GM19035 (cell line): ENCODE measurements around the gene CMTM6.
"Not testable (repeated sequence)": the region's sequence is repeated elsewhere in the genome, so short reads cannot be mapped to it uniquely, and the experiment has no call there.

ENCODE experiments used
- ATAC-seq: cut with Tn5 transposase; IDR thresholded peaks from one replicate; pipeline ENCODE4 v1.9.1; 2021; ENCODE audit not compliant: unreplicated experiment

Gene CMTM6, protein sequence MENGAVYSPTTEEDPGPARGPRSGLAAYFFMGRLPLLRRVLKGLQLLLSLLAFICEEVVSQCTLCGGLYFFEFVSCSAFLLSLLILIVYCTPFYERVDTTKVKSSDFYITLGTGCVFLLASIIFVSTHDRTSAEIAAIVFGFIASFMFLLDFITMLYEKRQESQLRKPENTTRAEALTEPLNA

DNA sequence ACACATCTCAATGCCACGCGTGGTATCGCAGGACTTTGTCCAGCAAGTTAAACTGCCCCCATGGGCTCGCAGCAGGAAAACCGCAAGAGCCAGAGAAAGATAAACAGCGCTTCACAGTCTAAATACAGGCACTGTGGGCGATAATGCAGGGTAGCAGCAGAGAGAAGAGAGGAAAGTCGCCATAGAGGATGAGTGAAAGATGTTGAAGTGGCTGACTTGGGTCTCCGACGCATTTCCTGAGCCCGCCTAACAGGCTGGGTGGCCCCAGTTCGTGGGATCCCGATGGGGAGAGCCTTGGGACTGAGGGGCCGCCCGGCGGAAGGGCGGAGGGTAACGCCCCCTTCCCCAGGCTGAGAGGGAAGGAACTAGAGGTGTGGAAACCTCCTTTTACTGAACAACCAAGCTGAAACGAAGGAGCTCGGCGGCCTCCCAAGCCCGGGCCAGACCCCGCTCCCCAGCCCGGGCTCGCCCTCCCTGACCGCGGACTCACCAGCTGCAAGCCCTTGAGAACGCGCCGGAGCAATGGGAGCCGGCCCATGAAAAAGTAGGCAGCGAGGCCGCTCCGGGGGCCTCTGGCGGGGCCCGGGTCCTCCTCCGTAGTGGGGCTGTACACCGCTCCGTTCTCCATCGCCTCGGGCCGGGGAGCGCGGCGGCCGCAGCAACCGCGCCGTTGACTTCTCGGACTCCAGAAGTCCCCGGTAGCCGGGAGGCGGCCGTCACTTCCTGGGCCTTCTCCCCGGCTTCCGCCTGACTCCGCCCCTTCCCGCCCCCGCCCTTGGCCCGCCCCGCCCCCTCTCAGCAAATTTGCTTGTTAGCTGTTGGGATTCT, at the start of gene CMTM6:
TSS of gene CMTM6 (minus strand) at position 735 of the 828 bp plus-strand sequence. CDS start at position 628, 107 bp downstream.
- ATAC-seq: peak; percentile 74

DNA sequence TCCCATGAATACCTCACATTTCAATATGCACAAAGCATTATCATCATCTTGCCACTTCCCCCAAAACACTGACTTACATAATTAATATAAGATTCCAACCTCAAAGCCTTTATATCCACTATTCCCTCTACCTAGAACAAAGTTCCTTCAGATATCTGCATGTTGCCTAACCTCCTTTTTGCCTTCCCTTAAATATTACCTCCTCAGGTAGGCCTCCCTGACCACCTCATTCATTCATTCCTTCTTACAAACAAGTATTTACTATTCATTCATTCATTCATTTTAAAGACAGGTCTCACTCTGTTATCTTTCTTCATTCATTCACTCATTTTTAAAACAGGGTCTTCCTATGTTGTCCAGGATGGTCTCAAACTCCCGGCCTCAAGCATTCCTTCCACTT, 49.4 kb upstream of the CMTM6 start:
- ATAC-seq: no peak

DNA sequence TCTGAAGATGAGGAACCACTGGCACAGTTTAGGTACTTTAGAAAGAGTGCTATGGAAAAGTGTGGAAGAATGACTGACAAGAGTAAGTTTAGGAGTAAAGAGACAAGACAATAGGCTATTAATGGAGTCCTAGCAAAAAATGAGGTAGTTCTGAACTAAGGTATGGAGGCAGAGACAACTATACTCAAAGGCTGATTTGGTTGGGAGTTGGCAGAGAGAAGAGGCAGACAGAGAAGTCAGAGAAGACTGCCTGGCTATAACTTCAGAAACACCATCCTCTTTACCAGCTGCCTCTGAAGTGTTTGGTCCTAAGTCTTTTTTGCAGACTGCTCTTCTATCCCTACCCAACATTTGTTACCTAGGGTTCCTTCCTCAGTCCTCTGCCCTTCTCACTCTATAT, 48.8 kb upstream of the CMTM6 start:
- no peak for ATAC-seq

DNA sequence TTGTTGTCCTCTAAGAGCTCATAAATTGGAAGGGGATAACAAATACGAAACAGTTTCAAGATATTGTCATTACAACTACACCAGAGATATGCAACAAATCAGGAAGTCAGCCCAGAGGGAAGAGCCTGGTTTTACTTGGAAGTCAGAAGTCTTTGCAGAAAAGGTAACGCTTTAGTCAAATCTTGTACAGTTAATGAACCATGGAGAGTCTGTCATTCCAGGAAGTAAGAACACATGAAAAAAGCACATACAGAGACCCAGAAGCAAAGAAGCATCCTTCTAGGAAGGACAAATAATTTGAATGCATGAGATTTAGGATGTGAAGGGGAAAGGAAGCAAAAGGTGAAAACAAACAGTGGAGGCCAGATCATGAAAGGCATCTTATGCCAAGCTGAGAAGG, 48.4 kb upstream of the CMTM6 start:
- no peak for ATAC-seq

DNA sequence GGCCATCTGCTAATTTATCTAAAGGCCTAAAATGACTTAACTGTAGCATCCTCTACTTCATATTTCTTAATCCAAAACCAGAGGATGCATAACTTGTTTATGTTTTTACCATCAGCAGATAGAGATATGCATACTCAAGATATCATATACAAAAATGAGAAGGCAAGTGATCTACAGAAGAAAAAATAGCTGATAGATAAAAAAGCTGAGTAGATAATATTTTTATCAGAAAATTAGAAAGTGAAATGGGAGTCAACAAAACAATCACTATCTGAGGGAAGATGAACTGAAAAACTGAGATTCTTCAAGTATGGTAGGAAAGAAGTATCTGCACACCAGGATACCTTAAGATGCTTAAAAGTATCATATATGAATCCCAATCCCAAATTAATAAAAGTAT, 42.7 kb upstream of the CMTM6 start:
- no peak for ATAC-seq

DNA sequence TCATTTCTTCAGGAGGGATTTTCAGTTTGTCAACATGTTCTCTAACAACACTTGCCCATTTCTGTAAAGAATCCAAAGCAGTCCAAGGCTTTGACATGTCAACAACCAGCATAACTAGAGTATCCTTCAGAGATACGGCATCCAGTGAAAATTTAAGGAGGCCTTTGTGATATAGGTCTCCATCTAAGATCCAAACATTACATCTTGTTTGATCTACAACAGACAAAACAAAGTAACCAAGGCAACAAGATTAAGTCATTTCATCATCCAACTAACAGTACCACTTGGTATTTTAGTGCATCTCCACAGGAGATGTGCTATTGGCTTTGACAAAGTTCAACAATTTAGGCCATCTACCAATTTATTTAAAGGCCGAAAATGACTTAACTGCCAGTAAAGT, 42.2 kb upstream of the CMTM6 start:
- ATAC-seq: no peak

DNA sequence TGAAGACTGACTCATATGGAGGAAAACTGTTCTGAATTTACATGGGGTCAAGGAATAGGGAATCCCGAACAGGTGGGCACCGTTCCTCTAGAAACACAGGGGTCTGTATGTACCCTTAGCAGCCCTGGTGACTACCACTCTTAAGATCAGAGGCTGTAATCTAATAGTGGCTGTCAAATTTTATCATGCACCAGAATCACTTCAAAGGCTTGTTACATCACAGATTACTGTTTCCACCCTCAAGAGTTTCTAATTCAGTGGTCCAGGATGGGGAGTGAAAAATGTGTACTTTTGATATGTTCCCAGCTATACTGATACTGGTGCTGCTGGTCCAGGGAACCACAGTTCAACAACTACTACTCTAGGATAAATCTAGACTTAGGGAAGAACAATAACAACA, 40.2 kb upstream of the CMTM6 start:
- ATAC-seq: no peak

DNA sequence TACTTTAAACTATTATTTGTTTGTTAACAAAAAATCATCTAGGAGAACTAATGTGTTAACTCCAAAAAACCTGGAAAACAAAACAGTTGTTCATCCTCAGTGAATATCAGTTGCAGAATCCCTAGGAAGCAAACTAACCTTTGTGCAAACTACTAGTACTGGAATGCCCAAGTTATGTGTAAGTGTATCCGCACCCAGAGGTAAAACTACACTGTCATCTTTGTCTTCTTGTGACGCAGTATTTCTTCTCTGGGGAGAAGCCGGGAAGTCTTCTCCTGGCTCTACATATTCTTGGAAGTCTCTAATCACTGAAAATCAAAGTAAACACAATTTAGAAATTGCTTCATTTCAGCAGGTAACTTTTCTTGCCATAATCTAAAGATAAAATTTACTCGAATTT, 38.2 kb upstream of the CMTM6 start:
- no peak for ATAC-seq

DNA sequence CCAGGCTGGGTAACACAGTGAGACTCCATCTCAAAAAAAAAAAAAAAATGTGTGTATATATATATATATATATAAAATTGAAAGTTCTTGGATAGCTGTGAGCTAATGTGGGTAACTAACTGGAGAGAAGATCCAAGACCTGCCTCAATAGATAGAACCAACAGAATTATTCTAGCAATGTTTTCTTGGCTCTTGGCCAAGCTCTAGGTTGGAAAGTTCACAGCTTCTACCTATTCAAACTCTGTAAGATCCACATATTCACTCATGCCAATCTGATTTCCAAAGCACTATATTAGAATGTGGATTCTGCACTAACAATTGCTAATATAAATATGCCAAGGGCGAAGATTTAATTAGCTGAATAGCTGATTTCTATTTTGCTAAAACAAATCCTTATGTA, 29.8 kb upstream of the CMTM6 start:
- no peak for ATAC-seq

DNA sequence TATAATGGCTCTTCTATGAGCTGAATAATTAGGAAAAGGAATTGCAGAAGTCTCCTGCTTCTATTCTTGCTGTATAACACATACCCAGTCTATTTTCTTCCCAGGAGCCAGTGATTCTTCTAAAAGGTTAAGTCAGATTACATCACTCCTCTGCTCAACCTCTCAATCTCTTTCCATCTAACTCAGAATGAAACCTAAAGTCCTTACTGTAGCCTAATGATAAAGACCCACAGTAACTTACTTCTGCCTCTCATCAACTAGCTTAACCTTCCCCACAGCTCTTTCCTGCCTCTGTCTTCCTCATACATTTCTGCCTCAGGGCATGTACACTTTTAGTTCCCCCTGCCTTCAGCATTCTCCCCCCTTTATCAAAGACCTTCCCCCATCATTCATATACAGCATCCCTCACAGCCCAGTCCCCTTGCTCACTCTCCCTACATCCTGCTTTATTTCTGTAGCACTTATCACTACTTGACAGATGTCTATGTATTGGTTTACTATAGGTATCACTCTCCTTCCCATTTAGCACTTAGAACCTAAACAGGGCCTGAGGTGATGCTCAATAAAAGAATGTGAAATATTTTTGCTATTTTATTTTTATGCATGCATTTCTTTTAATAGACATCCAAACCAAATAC, 28.5 kb upstream of the CMTM6 start:
- no peak for ATAC-seq

DNA sequence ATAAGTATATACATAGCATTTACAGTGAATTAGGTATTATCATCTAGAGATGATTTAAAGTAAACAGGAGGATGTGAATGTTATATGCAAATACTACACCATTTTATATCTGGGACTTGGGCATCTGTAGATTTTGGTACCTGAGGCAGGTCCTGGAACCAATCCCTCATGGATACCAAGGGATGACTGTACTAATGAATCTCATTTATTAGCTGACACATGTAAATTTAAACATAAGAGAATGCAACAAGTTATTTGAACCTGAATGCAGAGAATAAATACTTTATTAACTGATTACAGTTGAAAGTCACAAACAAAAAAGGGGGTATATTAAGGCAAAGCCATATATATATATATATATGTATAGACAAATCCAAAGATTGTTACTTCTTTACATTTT, 23.1 kb upstream of the CMTM6 start:
- ATAC-seq: no peak

DNA sequence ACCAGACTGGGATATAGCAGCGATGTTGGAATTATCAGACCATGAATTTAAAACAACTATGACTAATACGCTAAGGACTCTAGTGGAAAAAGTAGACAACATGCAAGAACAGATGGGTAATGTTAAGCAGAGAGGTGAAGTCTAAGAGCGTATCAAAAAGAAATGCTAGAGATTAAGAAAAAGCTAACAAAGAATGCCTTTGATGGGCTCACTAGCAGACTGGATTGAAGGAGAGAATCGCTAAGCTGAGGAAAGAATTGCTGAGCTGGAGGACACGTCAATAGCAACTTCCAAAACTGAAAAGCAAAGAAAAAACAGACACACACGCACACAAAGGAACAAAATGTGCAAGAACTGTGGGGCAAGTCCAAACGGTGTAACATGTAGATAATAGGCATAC, 20.0 kb upstream of the CMTM6 start:
- no peak for ATAC-seq

DNA sequence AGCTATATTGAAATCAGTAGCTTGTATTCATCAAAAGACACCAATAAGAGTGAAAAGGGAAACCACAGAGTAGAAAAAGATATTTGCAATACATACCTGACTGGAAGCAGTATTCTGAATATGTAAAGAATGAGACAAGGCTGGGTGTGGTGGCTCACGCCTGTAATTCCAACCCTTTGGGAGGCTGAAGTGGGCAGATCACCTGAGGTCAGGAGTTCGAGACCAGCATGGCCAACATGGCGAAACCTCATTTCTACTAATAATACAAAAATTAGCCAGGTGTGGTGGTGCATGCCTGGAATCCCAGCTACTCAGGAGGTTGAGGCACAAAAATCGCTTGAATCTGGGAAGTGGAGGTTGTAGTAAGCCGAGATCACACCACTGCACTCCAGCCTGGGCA, 16.3 kb upstream of the CMTM6 start:
- ATAC-seq: not testable (repeated sequence)

DNA sequence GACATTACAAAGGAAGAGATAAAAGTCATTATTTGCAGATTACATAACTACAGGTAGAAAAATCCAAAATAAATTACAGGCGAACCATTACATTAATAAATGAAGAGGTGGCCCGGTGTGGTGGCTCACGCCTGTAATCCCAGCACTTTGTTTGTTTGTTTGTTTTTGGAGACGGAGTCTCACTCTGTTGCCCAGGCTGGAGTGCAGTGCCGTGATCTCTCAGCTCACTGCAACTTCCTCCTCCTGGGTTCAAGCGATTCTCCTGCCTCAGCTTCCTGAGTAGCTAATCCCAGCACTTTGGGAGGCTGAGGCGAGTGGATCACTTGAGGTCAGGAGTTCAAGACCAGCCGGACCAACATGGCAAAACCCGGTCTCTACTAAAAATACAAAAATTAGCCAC, 14.1 kb upstream of the CMTM6 start:
- peak; percentile 33 for ATAC-seq

DNA sequence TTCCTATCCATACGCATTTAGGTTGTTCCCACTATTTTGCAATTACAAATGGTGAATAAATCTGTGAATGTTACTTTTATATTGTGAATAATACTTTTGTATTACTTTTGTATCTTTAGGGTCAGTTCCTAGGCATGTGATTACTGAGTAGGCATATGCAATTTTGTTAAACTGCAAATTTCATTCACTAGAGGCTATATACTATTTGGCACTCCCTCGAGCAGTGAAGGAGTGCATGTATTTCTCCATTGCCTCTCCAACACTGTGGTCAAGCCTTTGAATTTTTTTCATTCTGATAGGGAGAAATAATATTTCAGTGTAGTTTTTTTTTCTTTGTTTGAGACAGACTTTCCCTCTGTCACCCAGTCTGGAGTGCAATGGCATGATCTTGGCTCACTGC, 8.4 kb upstream of the CMTM6 start:
- no peak for ATAC-seq

DNA sequence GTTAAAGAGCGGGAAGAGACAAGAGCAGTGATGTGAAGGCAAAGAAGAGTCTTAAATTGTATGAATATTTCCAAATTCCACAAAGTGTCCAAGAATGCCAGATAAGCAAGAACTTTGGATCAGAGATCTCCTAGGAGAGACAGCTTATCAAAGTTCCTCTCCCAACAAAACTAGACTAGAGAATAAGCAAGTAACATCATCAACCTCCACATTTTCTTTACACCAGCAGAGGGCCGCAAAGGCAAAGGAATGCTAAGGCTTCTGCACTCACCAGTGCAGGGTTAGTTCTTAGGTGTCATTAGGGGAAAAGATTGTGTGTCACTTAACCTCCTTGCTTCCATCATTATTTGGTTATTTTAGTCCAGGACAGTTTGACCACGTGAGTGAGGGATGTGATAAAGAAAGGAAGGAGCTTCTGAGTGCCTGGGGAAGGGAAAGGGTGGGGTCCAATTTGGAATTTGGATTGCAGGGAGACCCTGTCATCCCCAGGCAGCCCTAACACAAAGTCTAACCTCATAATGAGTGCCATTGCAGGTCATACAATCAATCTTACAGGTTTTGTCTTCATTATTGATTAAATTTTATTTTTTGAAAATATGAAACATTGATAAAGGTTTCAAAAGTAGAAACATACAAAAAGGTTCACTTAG, 7.5 kb upstream of the CMTM6 start:
- peak; percentile 88 for ATAC-seq

DNA sequence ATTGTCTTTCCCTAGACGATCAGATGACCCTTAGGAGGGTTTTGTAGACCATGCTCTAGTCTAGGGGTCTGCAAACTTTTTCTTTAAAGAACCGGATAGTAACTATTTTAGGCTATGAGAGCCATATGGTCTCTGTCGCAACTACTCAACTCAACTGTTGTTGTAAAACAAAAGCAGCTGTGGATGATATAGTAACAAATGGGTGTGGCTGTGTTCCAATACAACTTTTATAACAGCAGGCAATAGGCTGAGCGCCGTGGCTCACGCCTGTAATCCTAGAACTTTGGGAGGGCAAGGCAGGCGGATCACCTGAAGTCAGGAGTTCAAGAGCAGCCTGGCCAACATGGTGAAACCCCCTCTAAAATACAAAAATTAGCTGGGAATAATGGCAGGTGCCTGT, 6.1 kb upstream of the CMTM6 start:
- ATAC-seq: no peak

DNA sequence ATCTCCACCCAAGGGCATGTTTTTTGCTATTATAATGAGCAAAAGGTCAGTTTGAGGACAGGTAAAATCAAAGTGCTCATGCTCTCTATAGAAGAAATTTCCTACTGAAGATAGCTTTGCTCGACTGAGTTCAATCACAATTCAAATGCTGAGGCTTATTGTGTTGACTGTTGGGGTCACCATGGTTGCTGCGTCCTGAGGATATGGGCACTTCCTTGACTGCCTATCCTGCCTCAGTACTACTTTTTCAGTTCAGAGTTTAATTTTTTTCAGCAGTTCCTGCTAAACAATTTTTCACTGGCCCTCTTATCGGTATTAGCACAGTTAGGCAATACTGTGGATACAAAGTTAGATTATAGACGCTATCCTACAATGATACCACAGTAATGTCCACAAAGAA, 3.8 kb upstream of the CMTM6 start:
- no peak for ATAC-seq

DNA sequence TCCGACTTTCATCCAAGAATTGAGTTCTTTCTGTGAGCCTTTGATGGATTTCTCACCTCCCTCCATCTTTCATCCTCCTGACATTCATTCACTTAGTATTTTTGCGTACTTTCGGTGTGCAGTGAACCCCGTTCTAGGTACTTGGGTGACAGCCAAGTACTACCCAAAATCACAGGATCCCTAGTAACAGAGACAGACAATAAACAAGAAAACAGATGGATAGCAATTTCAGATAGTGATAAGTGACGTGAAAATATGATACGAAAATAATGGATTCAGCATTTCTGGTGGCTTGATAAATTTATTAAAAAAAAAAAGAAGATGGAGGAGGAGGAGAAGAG, 264 bp upstream of the CMTM6 start:
- no peak for ATAC-seq

DNA sequence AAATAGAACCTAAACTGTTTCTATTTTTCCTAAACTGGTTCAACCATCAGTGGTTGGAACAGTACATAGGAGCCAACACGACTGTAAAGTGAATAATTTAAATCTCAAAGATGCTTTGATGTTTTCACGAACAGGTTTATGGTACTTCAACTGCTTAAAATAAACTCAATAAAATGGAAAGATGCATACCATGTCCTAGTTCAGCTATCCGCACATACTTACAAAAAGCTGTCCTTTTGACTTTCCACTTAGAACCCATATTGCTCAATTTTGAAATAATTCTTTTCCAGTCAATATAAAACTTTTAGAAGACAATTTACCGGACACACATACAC, 902 bp downstream of the CMTM6 start:
- peak; percentile 3 for ATAC-seq

DNA sequence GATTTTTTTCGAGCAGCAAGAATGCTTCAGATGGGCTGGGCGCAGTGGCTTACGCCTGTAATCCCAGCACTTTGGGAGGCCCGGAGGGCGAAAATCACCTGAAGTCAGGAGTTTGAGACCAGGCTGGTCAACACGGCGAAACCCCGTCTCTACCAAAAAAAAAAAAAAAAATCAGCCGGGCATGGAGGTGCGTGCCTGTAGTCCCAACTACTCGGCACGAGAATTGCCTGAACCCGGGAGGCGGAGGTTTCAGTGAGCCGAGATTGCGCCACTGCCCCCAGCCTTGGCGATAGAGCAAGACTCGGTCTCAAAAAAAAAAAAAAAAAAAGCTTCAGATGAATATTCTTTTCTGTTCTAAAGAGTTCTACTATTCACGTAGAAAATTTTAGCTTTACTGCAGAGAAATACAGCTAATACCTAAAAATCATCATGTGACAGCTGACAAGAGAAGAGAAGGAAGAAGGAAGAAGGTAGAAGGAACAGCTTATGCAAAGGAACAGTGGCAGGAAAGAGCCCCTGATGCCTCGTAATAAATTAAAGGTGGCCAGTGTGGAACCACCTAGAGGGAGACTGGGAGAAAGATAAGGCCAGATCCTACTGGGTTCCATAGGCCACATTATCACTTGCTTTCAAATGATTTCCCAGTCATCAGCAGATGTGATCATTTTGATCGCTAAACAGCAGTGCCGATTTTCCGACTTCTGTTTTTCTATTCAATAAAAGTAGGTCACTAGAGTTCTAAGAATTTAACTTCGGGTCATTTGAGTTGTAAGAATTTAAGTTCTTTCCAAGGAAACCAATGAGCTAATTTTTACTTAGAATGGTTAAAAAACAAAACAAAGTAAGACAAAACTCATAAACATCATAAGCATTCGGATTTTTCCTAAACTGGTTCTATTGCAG, 1.5 kb downstream of the CMTM6 start:
- no peak for ATAC-seq
